Panc1 (cell line): ENCODE data around the gene SCO2. TPM values are rescaled to one million over a fixed set of nuclear protein-coding genes. Genes with fewer than 3 reads are reported as not detected.

ENCODE experiments used
- ATAC-seq: fragments of 200-7000 bp; cut with Tn5 transposase; 2 replicates; pipeline ENCODE4 v1.9.1; 2020; ENCODE audit warnings: mild to moderate bottlenecking, moderate library complexity
- BruUV-seq: library from RNA; stranded (reverse); fragments of 400-500 nt; replicated peaks from 2 replicates; lab custom pipeline; 2021; lab: Mats Ljungman, UMichigan
- CTCF ChIA-PET: fragments of 300-600 bp; sonication (Branson Sonifier 250); formaldehyde crosslinking; loops from one replicate; lab custom pipeline; 2022; ENCODE audit warnings: antibody characterized with exemption; lab: Charles Lee
- POLR2A ChIA-PET: fragments of 300-600 bp; sonication (Branson Sonifier 250); formaldehyde crosslinking; loops from one replicate; lab custom pipeline; 2022; ENCODE audit warnings: antibody characterized with exemption; lab: Charles Lee
- DNase-seq: peaks from one replicate; pipeline ENCODE4 v3.0.0-alpha.2; 2010; ENCODE audit warnings: low read depth, low spot score
- H3K27ac ChIP-seq: 2 replicates; pipeline ENCODE4 v1.5.1; 2011; ENCODE audit warnings: mild to moderate bottlenecking, low read length, inconsistent platforms
- H3K27me3 ChIP-seq: fragments of 200-500 bp; sonication (Bioruptor generic); 2 replicates; pipeline ENCODE4 v1.6.0; 2014; ENCODE audit warnings: low read length, inconsistent platforms; ENCODE audit not compliant: control insufficient read depth, insufficient read depth
- H3K36me3 ChIP-seq: fragments of 200-500 bp; sonication (Bioruptor generic); 2 replicates; pipeline ENCODE4 v1.5.1; 2014; ENCODE audit warnings: inconsistent platforms, mild to moderate bottlenecking, low read length, moderate library complexity; ENCODE audit not compliant: control insufficient read depth, insufficient read depth
- H3K4me1 ChIP-seq: 2 replicates; pipeline ENCODE4 v1.5.1; 2011; ENCODE audit warnings: inconsistent platforms, mild to moderate bottlenecking, low read length, moderate library complexity; ENCODE audit not compliant: control insufficient read depth, insufficient read depth
- H3K4me3 ChIP-seq, 2 experiments: 2 replicates each; pipeline ENCODE4 v1.5.1; 2011 to 2012; ENCODE audit warnings: low read depth in 2 of 2, low read length in 2 of 2, mild to moderate bottlenecking in 2 of 2, inconsistent platforms in 1 of 2, moderate library complexity in 1 of 2
- H3K9me3 ChIP-seq: fragments of 200-500 bp; sonication (Bioruptor generic); 2 replicates; pipeline ENCODE4 v1.5.1; 2014; ENCODE audit warnings: low read depth, mild to moderate bottlenecking, inconsistent platforms, low read length, moderate library complexity; ENCODE audit not compliant: control insufficient read depth, insufficient read depth
- CTCF ChIP-seq: fragments of 450-650 bp; IDR thresholded peaks from 2 replicates; pipeline ENCODE4 v1.5.1; 2017; ENCODE audit warnings: mild to moderate bottlenecking
- POLR2AphosphoS5 ChIP-seq: IDR thresholded peaks from 2 replicates; pipeline ENCODE4 v1.6.1; 2012; ENCODE audit warnings: mild to moderate bottlenecking, low read depth, low read length, moderate library complexity
- REST ChIP-seq, 2 experiments: IDR thresholded peaks; 2 replicates each; pipeline ENCODE4 v1.6.1; 2011 to 2012; ENCODE audit warnings: low read depth in 2 of 2, control low read depth in 1 of 2, low read length in 1 of 2, mild to moderate bottlenecking in 1 of 2, moderate library complexity in 1 of 2; ENCODE audit not compliant: insufficient read depth in 1 of 2
- SIN3A ChIP-seq: IDR thresholded peaks from 2 replicates; pipeline ENCODE4 v1.6.1; 2012; ENCODE audit warnings: low read depth, mild to moderate bottlenecking, low read length, moderate library complexity, borderline replicate concordance; ENCODE audit not compliant: insufficient read depth
- TCF7L2 ChIP-seq: IDR thresholded peaks from 2 replicates; pipeline ENCODE4 v1.6.1; 2011; ENCODE audit warnings: mild to moderate bottlenecking, low read depth, low read length, inconsistent platforms
- in situ Hi-C: cut with HindIII; loops from 2 replicates; pipeline ENCODE4 v1.10.0; 2016; ENCODE audit warnings: low sequenced_read_pairs, low pct_unique_long_range_greater_than_20kb
- intact Hi-C: fragments of 100-400 bp; cut with micrococcal nuclease; formaldehyde crosslinking; loops from one replicate; pipeline ENCODE4 v1.10.0; 2022; ENCODE audit not compliant: unreplicated experiment
- total RNA-seq: library from RNA; stranded (reverse); gene quantifications from one replicate; pipeline ENCODE4 v1.2.1, GENCODE V29; 2021; ENCODE audit not compliant: unreplicated experiment

SCO2 gene
- total RNA-seq, 1 experiment from 2014 or later = 14.2 TPM

- no peak for DNase-seq
- TF ChIP-seq POLR2AphosphoS5 = no peak; the same call in 1 of the 2 replicates
- 0 out of 4 replicates have a peak, but pooled peaks of 1 of the 2 experiments have one; percentile 10 for TF ChIP-seq REST (IDR thresholded peaks at IDR 0.05; ENCODE audit: insufficient read depth in 1 of 2, low read depth in 2 of 2, low read length in 1 of 2)
- TF ChIP-seq TCF7L2 = no peak
- TF ChIP-seq SIN3A = no peak
- Histone ChIP-seq H3K36me3 (no peaks in the 10 kb centered on the region; the same call in 1 of the 2 replicates), H3K27me3 (no peaks in the 10 kb centered on the region), H3K4me3 (peak overlapping the region; percentile 56 to 79), H3K9me3 (no peaks in the 10 kb centered on the region), H3K4me1 (peaks cover 7% of the 10 kb centered on the region), H3K27ac (peak overlapping the region; percentile 78)
- ChIA-PET CTCF (interaction anchor here (0.6 kb wide), 1 partner anchor 92 kb away, joined by 4 read pairs; no protein-coding TSS in a partner anchor), POLR2A (interaction anchor here (0.5 kb wide), 1 partner anchor 98 kb away, joined by 4 read pairs; no protein-coding TSS in a partner anchor)
- no TSS peak for BruUV-seq
- intact Hi-C loops = no loop called here
- in situ Hi-C loops = no loop called here
- ATAC-seq = no peak
These were observed 3.5 kb upstream of the SCO2 start for GRCh38 chr22:50528682-50529415.

GRCh38 chr22:50527921-50528681 lies 2.7 kb upstream of the SCO2 start:
- intact Hi-C loops (no loop called here), in situ Hi-C loops (no loop called here)
- ATAC-seq = no peak
- H3K4me1 ChIP-seq = peaks cover 4% of the 10 kb centered on the region
- ChIA-PET CTCF (interaction anchor here (0.6 kb wide), 1 partner anchor 93 kb away, joined by 4 read pairs; no protein-coding TSS in a partner anchor), POLR2A (no interaction called here)
- H3K9me3 ChIP-seq = no peaks in the 10 kb centered on the region
- H3K4me3 ChIP-seq = peak overlapping the region in 1 of 2 experiments; percentile 79; a peak in 1 of 4 replicates
- no peak for DNase-seq
- TF ChIP-seq REST (IDR thresholded peaks at IDR 0.05; ENCODE audit: insufficient read depth in 1 of 2, low read depth in 2 of 2, low read length in 1 of 2) (no peak), POLR2AphosphoS5 (no peak), CTCF (no peak), TCF7L2 (no peak), SIN3A (no peak)
- no peaks in the 10 kb centered on the region; the same call in 1 of the 2 replicates for H3K36me3 ChIP-seq
- no peaks in the 10 kb centered on the region for H3K27me3 ChIP-seq
- BruUV-seq = no TSS peak
- peak overlapping the region; percentile 78 for H3K27ac ChIP-seq
